ENCODE data around the gene OR10T2.

The OR10T2 gene

DNA sequence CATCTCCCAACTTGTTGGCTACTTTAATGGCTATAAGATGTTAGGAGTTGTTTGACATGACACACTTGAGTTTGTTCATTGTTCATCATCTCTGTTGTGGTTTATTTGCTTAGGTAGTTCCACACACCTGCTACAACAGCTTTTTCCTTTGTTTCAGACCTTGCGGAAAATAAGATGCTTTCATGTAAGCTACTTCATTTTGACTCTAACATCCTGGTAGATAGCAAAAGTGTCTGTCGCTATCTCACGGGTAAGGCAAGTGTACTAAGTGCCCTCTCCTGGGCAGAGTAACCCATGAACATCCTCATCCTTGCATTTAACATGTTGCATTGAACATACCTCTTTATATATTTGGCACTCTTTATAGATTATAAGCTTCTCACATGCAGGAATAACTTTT, 1.6 kb upstream of the OR10T2 start:
- TF ChIP-seq POLR2AphosphoS5 (IDR thresholded peaks at IDR 0.05; ENCODE audit: low read depth): no peak
- TF ChIP-seq GABPA (IDR thresholded peaks at IDR 0.05; ENCODE audit: low read depth): no peak
- no peak for TF ChIP-seq CTCF (IDR thresholded peaks at IDR 0.05; ENCODE audit: insufficient read depth, low read length)
- no peak for TF ChIP-seq SPI1 (IDR thresholded peaks at IDR 0.05; ENCODE audit: borderline replicate concordance, low read depth)
- TF ChIP-seq REST (IDR thresholded peaks at IDR 0.05; ENCODE audit: insufficient replicate concordance, low read depth): no peak
- no peak for DNase-seq (ENCODE audit: low read depth in 1 of 2, low spot score in 1 of 2)
- no peaks in the 10 kb centered on the region for H3K27me3 ChIP-seq (ENCODE audit: insufficient read depth, poor library complexity, severe bottlenecking)
- H3K4me3 ChIP-seq (replicated peaks; ENCODE audit: insufficient read depth, low read length): no peak overlapping the region
- no peak overlapping the region for H3K27ac ChIP-seq (replicated peaks)

- no peak overlapping the region for H3K27ac ChIP-seq (replicated peaks)
- no peak overlapping the region for H3K4me3 ChIP-seq (replicated peaks; ENCODE audit: insufficient read depth, low read length)
- no peak for DNase-seq (ENCODE audit: low read depth in 1 of 2, low spot score in 1 of 2)
- TF ChIP-seq GABPA (IDR thresholded peaks at IDR 0.05; ENCODE audit: low read depth): no peak
- no peak for TF ChIP-seq SPI1 (IDR thresholded peaks at IDR 0.05; ENCODE audit: borderline replicate concordance, low read depth)
- no peak for TF ChIP-seq POLR2AphosphoS5 (IDR thresholded peaks at IDR 0.05; ENCODE audit: low read depth)
- TF ChIP-seq CTCF (IDR thresholded peaks at IDR 0.05; ENCODE audit: insufficient read depth, low read length): no peak
- TF ChIP-seq REST (IDR thresholded peaks at IDR 0.05; ENCODE audit: insufficient replicate concordance, low read depth): no peak
- no peaks in the 10 kb centered on the region for H3K27me3 ChIP-seq (ENCODE audit: insufficient read depth, poor library complexity, severe bottlenecking)
Observed at GRCh38 chr1:158396646-158397045, 2.6 kb downstream of the OR10T2 start.

DNA sequence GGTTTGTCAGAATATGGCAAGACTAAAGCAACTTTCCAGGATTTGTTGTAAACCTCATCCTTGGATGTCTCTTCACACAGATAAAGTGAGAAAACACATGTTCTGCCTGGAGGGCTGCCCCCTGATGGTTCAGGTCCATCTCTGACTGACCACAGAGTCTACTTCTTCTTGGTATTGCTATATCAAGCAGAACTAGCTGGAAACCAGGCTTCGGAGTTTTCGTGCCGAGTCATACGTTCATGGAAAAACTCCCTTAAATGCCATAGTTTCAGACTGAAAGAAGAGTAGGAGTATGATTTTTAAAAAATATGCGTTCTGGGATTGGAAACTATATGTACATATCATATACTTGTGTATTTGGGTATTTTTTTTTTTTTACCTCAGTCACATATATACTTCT, 5.8 kb downstream of the OR10T2 start:
- H3K4me3 ChIP-seq (replicated peaks; ENCODE audit: insufficient read depth, low read length): no peak overlapping the region
- no peak for DNase-seq (ENCODE audit: low read depth in 1 of 2, low spot score in 1 of 2)
- H3K27ac ChIP-seq (replicated peaks): no peak overlapping the region
- H3K27me3 ChIP-seq (ENCODE audit: insufficient read depth, poor library complexity, severe bottlenecking): no peaks in the 10 kb centered on the region
- no peak for TF ChIP-seq REST (IDR thresholded peaks at IDR 0.05; ENCODE audit: insufficient replicate concordance, low read depth)
- TF ChIP-seq SPI1 (IDR thresholded peaks at IDR 0.05; ENCODE audit: borderline replicate concordance, low read depth): no peak

DNA sequence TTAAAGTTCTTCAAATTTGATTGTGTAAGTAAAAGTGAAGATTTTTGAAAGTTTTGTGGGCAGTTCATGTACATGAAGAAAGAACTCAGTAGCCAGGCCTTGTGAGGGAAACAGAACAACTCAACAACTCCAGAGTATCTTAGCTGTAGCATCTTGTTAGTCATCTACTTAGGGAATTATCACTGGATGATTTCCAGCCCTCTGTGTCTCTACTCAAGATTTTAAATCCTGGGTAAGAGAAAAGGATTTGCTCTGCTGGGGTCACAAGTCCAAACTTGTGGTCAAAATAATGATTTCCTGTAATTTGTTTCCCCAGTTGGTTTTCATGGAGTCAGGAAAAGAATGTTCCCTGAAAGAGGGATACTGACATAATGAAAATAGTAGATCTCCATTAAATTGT, 8.2 kb downstream of the OR10T2 start:
- Histone ChIP-seq H3K4me3 (replicated peaks; ENCODE audit: insufficient read depth, low read length) (no peak overlapping the region), H3K27me3 (ENCODE audit: insufficient read depth, poor library complexity, severe bottlenecking) (no peaks in the 10 kb centered on the region), H3K27ac (replicated peaks) (no peak overlapping the region)
- no peak for DNase-seq (ENCODE audit: low read depth in 1 of 2, low spot score in 1 of 2)
- TF ChIP-seq GABPA (IDR thresholded peaks at IDR 0.05; ENCODE audit: low read depth) (no peak), REST (IDR thresholded peaks at IDR 0.05; ENCODE audit: insufficient replicate concordance, low read depth) (no peak), POLR2AphosphoS5 (IDR thresholded peaks at IDR 0.05; ENCODE audit: low read depth) (no peak)

Data from HL-60 (cell line).